ENCODE measurements around the gene KITLG.
"Not testable (repeated sequence)": the region's sequence is repeated elsewhere in the genome, so short reads cannot be mapped to it uniquely, and the experiment has no call there.

Gene KITLG

DNA sequence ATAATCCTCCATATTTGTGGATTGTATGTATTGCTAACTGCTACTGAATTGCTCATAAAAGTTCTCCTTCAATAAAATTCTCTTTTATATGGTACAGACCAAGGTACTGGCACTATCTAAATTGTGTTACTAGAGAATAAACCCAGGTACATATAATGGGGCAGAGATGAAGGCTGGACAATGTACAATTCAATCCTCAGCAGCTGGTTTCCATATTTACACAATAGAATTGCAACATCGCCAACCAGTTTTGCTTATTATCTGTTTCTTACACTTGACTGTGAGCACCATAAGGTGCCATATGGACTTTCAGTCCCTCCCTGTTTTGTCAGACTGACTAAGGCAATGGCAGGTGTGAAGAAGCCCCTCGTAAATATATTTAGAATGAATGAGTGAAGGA is 18.1 kb downstream of the KITLG start:
- H3K27me3 Mint-ChIP-seq: no peaks in the 10 kb centered on the region
- no peaks in the 10 kb centered on the region for H3K4me1 Mint-ChIP-seq (ENCODE audit: low read depth)
- H3K27ac Mint-ChIP-seq: no peak overlapping the region
- no peaks in the 10 kb centered on the region for H3K36me3 Mint-ChIP-seq
- H3K4me3 Mint-ChIP-seq: no peak overlapping the region
- H3K9me3 Mint-ChIP-seq (ENCODE audit: low read depth): no peaks in the 10 kb centered on the region

GRCh38 chr12:88559772-88560171 is 20.5 kb downstream of the KITLG start:
- Mint-ChIP-seq H3K9me3 (ENCODE audit: low read depth) (no peaks in the 10 kb centered on the region), H3K27me3 (no peaks in the 10 kb centered on the region), H3K36me3 (no peaks in the 10 kb centered on the region), H3K4me3 (no peak overlapping the region), H3K4me1 (ENCODE audit: low read depth) (no peaks in the 10 kb centered on the region), H3K27ac (no peak overlapping the region)

GRCh38 chr12:88559199-88559598 is 21.1 kb downstream of the KITLG start:
- Mint-ChIP-seq H3K27ac (no peak overlapping the region), H3K27me3 (no peaks in the 10 kb centered on the region), H3K4me1 (ENCODE audit: low read depth) (no peaks in the 10 kb centered on the region), H3K4me3 (no peak overlapping the region), H3K36me3 (no peaks in the 10 kb centered on the region), H3K9me3 (ENCODE audit: low read depth) (no peaks in the 10 kb centered on the region)

GRCh38 chr12:88558340-88558867 is 21.9 kb downstream of the KITLG start:
- no peaks in the 10 kb centered on the region for H3K9me3 Mint-ChIP-seq (ENCODE audit: low read depth)
- H3K27me3 Mint-ChIP-seq: no peaks in the 10 kb centered on the region
- no peaks in the 10 kb centered on the region for H3K36me3 Mint-ChIP-seq
- no peak overlapping the region for H3K27ac Mint-ChIP-seq
- no peak overlapping the region for H3K4me3 Mint-ChIP-seq
- no peaks in the 10 kb centered on the region for H3K4me1 Mint-ChIP-seq (ENCODE audit: low read depth)

DNA sequence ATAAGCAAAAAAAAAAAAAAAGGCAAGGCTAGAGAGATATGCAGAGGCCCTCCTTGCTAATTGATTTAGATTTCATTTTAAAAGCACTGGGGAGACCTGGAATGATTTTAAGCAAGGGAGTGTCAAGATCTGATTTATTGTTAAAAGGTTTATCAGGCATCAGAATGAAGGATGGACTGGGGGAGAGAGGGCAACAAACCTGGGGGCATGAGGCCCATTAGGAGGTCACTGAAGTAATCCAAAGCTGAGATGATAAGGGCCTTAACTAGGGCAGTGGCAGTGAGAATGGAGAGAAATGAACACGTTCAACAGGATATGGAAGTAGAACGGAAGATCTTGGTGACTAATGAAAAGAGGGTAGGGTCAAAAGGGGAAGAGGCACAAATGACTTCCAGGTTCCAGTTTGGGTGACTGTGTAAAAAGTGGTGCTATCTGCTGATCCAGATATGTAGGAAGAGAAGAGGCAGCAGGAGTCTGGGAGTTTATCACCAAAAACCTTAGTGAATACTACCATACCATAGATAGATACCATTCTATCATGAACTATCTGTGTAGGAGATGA is 24.0 kb downstream of the KITLG start:
- H3K27ac Mint-ChIP-seq: no peak overlapping the region
- H3K4me3 Mint-ChIP-seq: no peak overlapping the region
- H3K9me3 Mint-ChIP-seq (ENCODE audit: low read depth): no peaks in the 10 kb centered on the region
- no peaks in the 10 kb centered on the region for H3K36me3 Mint-ChIP-seq
- no peaks in the 10 kb centered on the region for H3K27me3 Mint-ChIP-seq
- no peaks in the 10 kb centered on the region for H3K4me1 Mint-ChIP-seq (ENCODE audit: low read depth)

- Mint-ChIP-seq H3K4me3 (no peak overlapping the region), H3K27me3 (no peaks in the 10 kb centered on the region), H3K9me3 (ENCODE audit: low read depth) (no peaks in the 10 kb centered on the region), H3K4me1 (ENCODE audit: low read depth) (no peaks in the 10 kb centered on the region), H3K36me3 (no peaks in the 10 kb centered on the region), H3K27ac (no peak overlapping the region)
These were observed 26.2 kb downstream of the KITLG start for GRCh38 chr12:88553941-88554658.

DNA sequence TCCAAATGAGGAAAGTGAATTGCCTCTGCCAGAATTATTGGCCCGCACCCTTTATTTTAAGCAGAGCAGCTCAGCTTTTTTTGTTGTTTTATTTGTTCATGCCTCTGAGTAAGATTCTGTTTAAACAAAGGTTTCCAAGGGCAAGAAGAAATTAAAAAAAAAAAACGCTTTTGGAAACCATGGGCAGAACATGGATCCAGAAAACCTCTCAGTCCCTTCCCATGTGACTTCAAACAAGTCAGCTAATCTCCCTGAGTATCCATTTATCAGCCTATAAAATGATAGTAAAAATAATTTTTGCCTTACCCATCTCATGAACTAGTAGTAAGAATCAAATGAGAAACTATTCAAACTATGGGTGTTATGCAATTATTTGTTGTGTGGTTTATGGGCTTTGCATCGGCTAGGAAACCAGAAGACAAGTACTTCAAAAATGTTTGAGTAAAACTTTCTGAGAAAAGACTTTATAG is 27.6 kb downstream of the KITLG start:
- Mint-ChIP-seq H3K27me3 (no peaks in the 10 kb centered on the region), H3K4me3 (no peak overlapping the region), H3K36me3 (no peaks in the 10 kb centered on the region), H3K4me1 (ENCODE audit: low read depth) (no peaks in the 10 kb centered on the region), H3K27ac (no peak overlapping the region), H3K9me3 (ENCODE audit: low read depth) (no peaks in the 10 kb centered on the region)

GRCh38 chr12:88549929-88550328 is 30.3 kb downstream of the KITLG start:
- H3K36me3 Mint-ChIP-seq: no peaks in the 10 kb centered on the region
- no peaks in the 10 kb centered on the region for H3K9me3 Mint-ChIP-seq (ENCODE audit: low read depth)
- H3K27me3 Mint-ChIP-seq: no peaks in the 10 kb centered on the region
- H3K27ac Mint-ChIP-seq: no peak overlapping the region
- no peak overlapping the region for H3K4me3 Mint-ChIP-seq
- no peaks in the 10 kb centered on the region for H3K4me1 Mint-ChIP-seq (ENCODE audit: low read depth)

DNA sequence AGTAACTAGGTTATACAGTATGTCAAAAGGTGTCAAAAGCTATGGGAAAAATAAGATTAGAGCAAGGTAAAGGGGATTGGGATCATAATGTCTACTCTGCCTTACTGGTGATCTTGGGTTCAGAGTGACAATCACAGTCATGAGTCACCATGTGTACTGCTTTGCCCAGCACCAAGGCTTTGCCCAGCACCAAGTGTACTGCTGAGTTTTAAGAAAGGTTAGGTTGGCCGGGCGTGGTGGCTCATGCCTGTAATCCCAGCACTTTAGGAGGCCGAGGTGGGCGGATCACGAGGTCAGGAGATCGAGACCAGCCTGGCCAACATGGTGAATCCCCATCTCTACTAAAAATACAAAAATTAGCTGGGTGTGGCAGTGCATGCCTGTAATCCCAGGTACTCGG is 32.3 kb downstream of the KITLG start:
- H3K9me3 Mint-ChIP-seq (ENCODE audit: low read depth); H3K4me3 Mint-ChIP-seq; H3K36me3 Mint-ChIP-seq; H3K4me1 Mint-ChIP-seq (ENCODE audit: low read depth); H3K27ac Mint-ChIP-seq; H3K27me3 Mint-ChIP-seq: not testable (repeated sequence)

- Mint-ChIP-seq H3K36me3 (no peaks in the 10 kb centered on the region), H3K9me3 (ENCODE audit: low read depth) (no peaks in the 10 kb centered on the region), H3K27me3 (no peaks in the 10 kb centered on the region), H3K4me1 (ENCODE audit: low read depth) (no peaks in the 10 kb centered on the region), H3K27ac (no peak overlapping the region), H3K4me3 (no peak overlapping the region)
These were observed 33.4 kb downstream of the KITLG start for GRCh38 chr12:88546853-88547252.

DNA sequence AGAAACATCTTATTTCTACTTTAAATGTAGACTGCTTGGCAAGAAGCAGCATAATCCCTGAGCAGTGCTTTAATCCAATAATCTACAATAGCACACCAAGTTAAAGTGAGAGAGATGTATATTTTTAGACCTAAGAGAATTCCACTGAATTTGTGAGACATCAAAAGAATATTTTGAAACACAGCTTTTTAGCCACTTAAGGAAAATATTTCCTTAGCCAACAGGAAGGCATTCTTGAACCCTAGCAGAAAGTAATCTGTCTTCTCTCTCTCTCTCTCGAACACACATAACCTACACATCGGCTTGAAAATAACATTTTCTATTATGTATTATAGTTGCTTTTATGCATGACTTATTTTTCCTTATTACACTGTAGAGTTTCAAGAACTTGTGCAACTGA is 34.0 kb downstream of the KITLG start:
- Mint-ChIP-seq H3K27me3 (no peaks in the 10 kb centered on the region), H3K4me3 (no peak overlapping the region)

GRCh38 chr12:88544991-88545980 is 35.0 kb downstream of the KITLG start:
- no peaks in the 10 kb centered on the region for H3K27me3 Mint-ChIP-seq

More for the DNA sequence above, 34.0 kb downstream of the KITLG start:
- Mint-ChIP-seq H3K27ac (no peak overlapping the region), H3K4me1 (ENCODE audit: low read depth) (no peaks in the 10 kb centered on the region), H3K9me3 (ENCODE audit: low read depth) (no peaks in the 10 kb centered on the region), H3K36me3 (no peaks in the 10 kb centered on the region)

GRCh38 chr12:88539893-88540292 is 40.4 kb downstream of the KITLG start:
- H3K4me3 Mint-ChIP-seq: no peak overlapping the region

More at GRCh38 chr12:88544991-88545980, 35.0 kb downstream of the KITLG start:
- H3K4me3 Mint-ChIP-seq: no peak overlapping the region
- H3K4me1 Mint-ChIP-seq (ENCODE audit: low read depth): no peaks in the 10 kb centered on the region
- no peaks in the 10 kb centered on the region for H3K36me3 Mint-ChIP-seq
- no peaks in the 10 kb centered on the region for H3K9me3 Mint-ChIP-seq (ENCODE audit: low read depth)
- H3K27ac Mint-ChIP-seq: no peak overlapping the region

DNA sequence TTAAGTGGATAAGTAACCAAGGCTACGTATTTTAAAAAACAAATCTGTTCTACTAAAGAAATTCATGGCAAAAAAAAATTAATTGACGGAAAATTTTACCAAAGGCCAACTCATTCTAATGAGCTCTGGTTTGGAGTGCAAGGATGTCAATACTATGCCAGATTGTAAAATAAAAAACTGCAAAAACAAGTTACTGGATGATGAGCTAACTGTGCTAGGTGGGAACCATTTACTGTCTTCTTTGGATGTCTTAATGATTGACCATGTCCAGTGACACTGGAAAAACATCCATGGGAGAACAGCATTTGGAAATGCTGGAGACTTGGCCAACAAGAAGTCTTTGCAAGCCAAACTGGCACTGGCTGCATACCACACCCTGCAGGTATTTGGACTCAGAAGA is 41.6 kb downstream of the KITLG start:
- H3K27ac Mint-ChIP-seq: no peak overlapping the region
- peaks cover 4% of the 10 kb centered on the region for H3K9me3 Mint-ChIP-seq (ENCODE audit: low read depth)
- H3K4me1 Mint-ChIP-seq (ENCODE audit: low read depth): no peaks in the 10 kb centered on the region
- H3K36me3 Mint-ChIP-seq: no peaks in the 10 kb centered on the region
- H3K27me3 Mint-ChIP-seq: no peaks in the 10 kb centered on the region
- H3K4me3 Mint-ChIP-seq: no peak overlapping the region

More at GRCh38 chr12:88539893-88540292, 40.4 kb downstream of the KITLG start:
- no peaks in the 10 kb centered on the region for H3K27me3 Mint-ChIP-seq
- H3K4me1 Mint-ChIP-seq (ENCODE audit: low read depth): no peaks in the 10 kb centered on the region
- H3K9me3 Mint-ChIP-seq (ENCODE audit: low read depth): peaks cover 4% of the 10 kb centered on the region
- H3K36me3 Mint-ChIP-seq: no peaks in the 10 kb centered on the region
- no peak overlapping the region for H3K27ac Mint-ChIP-seq

- H3K4me3 Mint-ChIP-seq: no peak overlapping the region
- H3K9me3 Mint-ChIP-seq (ENCODE audit: low read depth): peaks cover 4% of the 10 kb centered on the region
These were observed 42.0 kb downstream of the KITLG start for GRCh38 chr12:88538250-88538649.

More at GRCh38 chr12:88538250-88538649, 42.0 kb downstream of the KITLG start:
- Mint-ChIP-seq H3K27ac (no peak overlapping the region), H3K36me3 (no peaks in the 10 kb centered on the region), H3K27me3 (no peaks in the 10 kb centered on the region), H3K4me1 (ENCODE audit: low read depth) (no peaks in the 10 kb centered on the region)

Data from activated naive CD8-positive, alpha-beta T cell (primary cell).